ENCODE results near the gene TNFRSF12A. TPM values are rescaled to one million over a fixed set of nuclear protein-coding genes. Genes with fewer than 3 reads are reported as not detected.

Gene TNFRSF12A
- polyA plus RNA-seq, 1 donor = 48.4 TPM

DNA sequence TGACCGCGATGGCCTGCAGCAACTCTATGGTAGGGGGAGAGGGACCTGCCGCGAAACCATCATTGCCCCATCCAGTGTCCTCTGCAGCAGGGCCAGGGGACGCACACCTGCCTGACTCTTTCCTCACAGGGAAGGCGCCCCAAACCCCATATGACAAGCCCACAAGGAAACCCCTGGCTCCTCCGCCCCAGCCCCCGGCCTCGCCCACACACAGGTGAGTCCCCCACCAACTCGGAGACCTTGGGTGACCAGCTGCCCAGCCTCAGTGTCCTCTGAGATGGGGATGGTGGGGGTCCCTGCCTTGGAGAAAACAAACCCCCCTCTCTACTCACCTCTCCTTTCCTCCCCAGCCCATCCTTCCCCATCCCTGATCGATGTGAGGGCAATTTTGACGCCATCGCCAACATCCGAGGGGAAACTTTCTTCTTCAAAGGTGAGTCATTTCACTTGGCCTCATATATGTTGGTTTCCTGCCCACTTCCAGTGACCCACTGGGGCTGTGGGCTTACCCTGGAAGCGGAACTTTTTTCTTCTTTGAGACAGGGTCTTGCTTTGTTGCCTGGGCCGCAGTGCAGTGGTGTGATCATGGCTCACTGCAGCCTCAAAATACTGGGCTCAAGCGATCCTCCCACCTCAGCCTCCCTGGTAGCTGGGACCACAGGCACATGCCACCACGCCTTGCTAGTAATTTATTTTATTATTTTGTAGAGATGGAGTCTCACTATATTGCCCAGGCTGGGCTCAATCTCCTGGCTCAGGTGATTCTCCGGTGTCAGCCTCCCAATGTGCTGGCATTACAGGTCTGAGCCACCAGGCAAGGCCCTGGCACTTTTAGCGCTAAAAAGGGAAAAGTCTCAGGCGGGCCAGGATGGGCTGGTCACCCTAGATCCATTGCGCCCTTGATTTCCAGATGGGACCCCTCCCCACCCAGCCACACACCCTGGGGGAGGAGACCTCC is 37.3 kb downstream of the TNFRSF12A start:
- DNase-seq = no peak
- no peak overlapping the region for H3K27ac ChIP-seq (ENCODE audit: low read length)
- WGBS (ENCODE audit: insufficient coverage, low lambda C conversion rate) = no CpG with 5 or more reads among the region's 22 CpGs
- no peaks in the 10 kb centered on the region for H3K36me3 ChIP-seq (ENCODE audit: control insufficient read depth, insufficient read depth, low read length)
- H3K4me3 ChIP-seq (ENCODE audit: low read length) = peak overlapping the region; percentile 88
- no peaks in the 10 kb centered on the region for H3K27me3 ChIP-seq (ENCODE audit: control insufficient read depth, insufficient read depth, low read length)
- H3K4me1 ChIP-seq (ENCODE audit: control insufficient read depth, insufficient read depth, low read length) = peaks cover 9% of the 10 kb centered on the region
- no peaks in the 10 kb centered on the region for H3K9me3 ChIP-seq (ENCODE audit: control insufficient read depth, low read depth, low read length)

DNA sequence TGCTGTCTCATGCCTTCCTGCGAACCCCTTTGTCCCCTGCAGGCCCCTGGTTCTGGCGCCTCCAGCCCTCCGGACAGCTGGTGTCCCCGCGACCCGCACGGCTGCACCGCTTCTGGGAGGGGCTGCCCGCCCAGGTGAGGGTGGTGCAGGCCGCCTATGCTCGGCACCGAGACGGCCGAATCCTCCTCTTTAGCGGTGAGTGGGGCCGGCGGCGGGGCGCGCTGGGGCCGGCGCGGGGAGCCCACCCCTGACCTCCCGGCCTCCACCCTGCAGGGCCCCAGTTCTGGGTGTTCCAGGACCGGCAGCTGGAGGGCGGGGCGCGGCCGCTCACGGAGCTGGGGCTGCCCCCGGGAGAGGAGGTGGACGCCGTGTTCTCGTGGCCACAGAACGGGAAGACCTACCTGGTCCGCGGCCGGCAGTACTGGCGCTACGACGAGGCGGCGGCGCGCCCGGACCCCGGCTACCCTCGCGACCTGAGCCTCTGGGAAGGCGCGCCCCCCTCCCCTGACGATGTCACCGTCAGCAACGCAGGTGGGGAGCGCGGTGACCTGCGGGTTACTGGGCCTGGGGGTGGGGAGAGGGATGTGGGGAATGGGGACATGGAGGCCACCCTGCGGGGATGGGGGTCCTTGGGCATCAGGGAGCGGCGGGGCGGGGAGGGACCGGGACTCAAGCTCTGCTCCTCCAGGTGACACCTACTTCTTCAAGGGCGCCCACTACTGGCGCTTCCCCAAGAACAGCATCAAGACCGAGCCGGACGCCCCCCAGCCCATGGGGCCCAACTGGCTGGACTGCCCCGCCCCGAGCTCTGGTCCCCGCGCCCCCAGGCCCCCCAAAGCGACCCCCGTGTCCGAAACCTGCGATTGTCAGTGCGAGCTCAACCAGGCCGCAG is 38.2 kb downstream of the TNFRSF12A start:
- no peaks in the 10 kb centered on the region for H3K36me3 ChIP-seq (ENCODE audit: control insufficient read depth, insufficient read depth, low read length)
- H3K4me1 ChIP-seq (ENCODE audit: control insufficient read depth, insufficient read depth, low read length) = peaks cover 14% of the 10 kb centered on the region
- WGBS (ENCODE audit: insufficient coverage, low lambda C conversion rate) = no CpG with 5 or more reads among the region's 77 CpGs
- H3K27ac ChIP-seq (ENCODE audit: low read length) = peak overlapping the region; percentile 38
- no peaks in the 10 kb centered on the region for H3K27me3 ChIP-seq (ENCODE audit: control insufficient read depth, insufficient read depth, low read length)
- H3K9me3 ChIP-seq (ENCODE audit: control insufficient read depth, low read depth, low read length) = no peaks in the 10 kb centered on the region
- peak overlapping the region; percentile 88 for H3K4me3 ChIP-seq (ENCODE audit: low read length)
- DNase-seq = peak; percentile 63 to 70

DNA sequence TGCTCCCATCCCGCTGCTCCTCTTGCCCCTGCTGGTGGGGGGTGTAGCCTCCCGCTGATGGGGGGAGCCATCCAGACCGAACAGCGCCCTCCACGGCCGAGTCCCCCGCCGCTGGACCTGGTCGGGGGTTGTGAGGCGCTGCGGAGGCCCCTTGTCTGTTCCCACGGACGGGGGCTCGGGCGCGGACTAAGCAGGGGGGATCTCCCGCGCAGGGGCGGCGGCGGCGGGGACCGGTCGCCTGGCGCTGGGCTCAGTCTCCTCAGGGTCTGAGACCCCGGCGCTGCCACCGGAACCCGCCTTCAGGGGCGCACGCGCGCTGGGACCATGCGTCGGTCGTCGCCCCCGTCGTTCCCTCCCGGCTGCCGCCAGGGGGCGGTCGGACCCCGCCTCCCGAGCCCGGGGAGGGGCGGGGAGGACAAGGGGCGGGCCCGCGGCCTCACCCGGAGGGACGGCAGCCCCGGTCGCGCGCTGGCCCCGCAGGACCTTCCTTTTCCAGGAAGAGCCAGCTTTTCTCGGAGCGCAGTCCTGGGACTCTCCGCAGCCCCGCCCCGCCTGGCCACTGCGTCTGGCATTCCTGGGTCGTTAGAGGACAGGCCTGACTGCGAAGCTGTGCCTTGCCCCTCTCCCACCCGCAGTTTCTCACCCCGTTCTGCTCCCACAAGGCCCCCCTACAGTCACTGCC is 39.0 kb downstream of the TNFRSF12A start:
- WGBS (ENCODE audit: insufficient coverage, low lambda C conversion rate) = no CpG with 5 or more reads among the region's 67 CpGs
- peak; percentile 92 to 94 for DNase-seq
- H3K9me3 ChIP-seq (ENCODE audit: control insufficient read depth, low read depth, low read length) = no peaks in the 10 kb centered on the region
- H3K4me3 ChIP-seq (ENCODE audit: low read length) = peak overlapping the region; percentile 88
- no peaks in the 10 kb centered on the region for H3K36me3 ChIP-seq (ENCODE audit: control insufficient read depth, insufficient read depth, low read length)
- peaks cover 19% of the 10 kb centered on the region for H3K4me1 ChIP-seq (ENCODE audit: control insufficient read depth, insufficient read depth, low read length)
- no peaks in the 10 kb centered on the region for H3K27me3 ChIP-seq (ENCODE audit: control insufficient read depth, insufficient read depth, low read length)
- peak overlapping the region; percentile 68 for H3K27ac ChIP-seq (ENCODE audit: low read length)

DNA sequence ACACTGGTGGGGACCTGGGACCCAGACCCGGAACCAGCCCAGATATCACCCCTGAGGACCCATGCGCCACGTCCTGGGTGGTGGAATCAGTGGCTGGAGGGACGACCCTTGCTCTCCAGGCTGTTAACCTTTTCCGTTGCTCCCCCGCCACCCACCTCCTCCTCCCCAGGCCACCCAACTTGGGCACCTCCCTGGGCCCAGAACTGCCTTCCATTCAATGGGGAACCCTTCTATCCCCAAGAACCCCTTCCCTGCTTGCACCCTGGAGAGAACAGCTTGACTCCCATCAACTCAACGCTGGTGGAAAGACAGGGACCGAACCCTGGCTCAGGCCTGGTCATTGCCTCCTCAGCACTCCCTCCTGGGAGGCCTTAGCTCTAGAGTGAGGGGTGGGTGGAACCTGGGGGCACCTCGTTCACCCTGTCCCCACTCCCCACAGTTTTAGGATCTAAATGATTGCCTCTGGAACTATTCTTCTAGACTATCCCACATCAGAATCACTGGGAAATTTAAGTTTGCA is 39.6 kb downstream of the TNFRSF12A start:
- H3K4me3 ChIP-seq (ENCODE audit: low read length) = peak overlapping the region; percentile 32
- no peak for DNase-seq
- no peaks in the 10 kb centered on the region for H3K36me3 ChIP-seq (ENCODE audit: control insufficient read depth, insufficient read depth, low read length)
- no CpG with 5 or more reads among the region's 9 CpGs for WGBS (ENCODE audit: insufficient coverage, low lambda C conversion rate)
- H3K4me1 ChIP-seq (ENCODE audit: control insufficient read depth, insufficient read depth, low read length) = peaks cover 24% of the 10 kb centered on the region
- peak overlapping the region; percentile 68 for H3K27ac ChIP-seq (ENCODE audit: low read length)
- H3K9me3 ChIP-seq (ENCODE audit: control insufficient read depth, low read depth, low read length) = peaks cover 3% of the 10 kb centered on the region
- H3K27me3 ChIP-seq (ENCODE audit: control insufficient read depth, insufficient read depth, low read length) = no peaks in the 10 kb centered on the region

DNA sequence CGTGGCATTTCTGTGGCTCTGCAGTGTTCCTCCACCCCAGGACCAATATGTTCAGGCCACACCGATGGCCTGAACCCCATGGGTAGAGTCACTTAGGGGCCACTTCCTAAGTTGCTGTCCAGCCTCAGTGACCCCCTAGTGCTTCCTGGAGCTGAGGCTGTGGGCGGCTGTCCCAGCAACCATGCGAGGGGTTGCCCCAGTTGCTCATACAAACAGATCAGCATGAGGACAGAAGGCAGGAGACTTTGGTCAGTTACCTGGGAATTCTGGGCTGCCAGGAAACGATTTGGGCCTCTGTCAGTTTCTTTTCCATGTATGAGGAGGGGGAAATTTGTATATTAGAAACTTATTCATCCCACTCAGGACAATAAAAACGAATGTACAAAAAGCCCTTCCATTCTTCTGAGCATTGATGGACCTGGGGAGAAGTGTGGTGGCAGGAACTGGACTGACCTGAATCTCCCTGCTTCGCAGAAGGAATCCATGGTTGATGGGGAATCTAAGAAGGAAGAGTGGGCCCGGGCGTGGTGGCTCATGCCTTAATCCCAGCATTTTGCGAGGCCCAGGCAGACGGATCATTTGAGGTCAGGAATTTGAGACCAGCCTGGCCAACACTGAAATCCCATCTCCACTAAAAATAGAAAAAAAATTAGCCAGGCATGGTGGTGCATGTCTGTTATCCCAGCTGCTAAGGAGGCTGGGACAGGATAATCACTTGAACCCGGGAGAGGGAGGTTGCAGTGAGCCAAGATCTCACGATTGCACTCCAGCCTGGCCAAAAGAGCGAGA is 40.4 kb downstream of the TNFRSF12A start:
- Histone ChIP-seq H3K4me3 (ENCODE audit: low read length) (no peak overlapping the region), H3K27ac (ENCODE audit: low read length) (no peak overlapping the region), H3K36me3 (ENCODE audit: control insufficient read depth, insufficient read depth, low read length) (no peaks in the 10 kb centered on the region), H3K27me3 (ENCODE audit: control insufficient read depth, insufficient read depth, low read length) (no peaks in the 10 kb centered on the region), H3K9me3 (ENCODE audit: control insufficient read depth, low read depth, low read length) (peaks cover 4% of the 10 kb centered on the region), H3K4me1 (ENCODE audit: control insufficient read depth, insufficient read depth, low read length) (peaks cover 31% of the 10 kb centered on the region)
- no peak for DNase-seq
- WGBS (ENCODE audit: insufficient coverage, low lambda C conversion rate) = 94% methylated on average over 3 of the region's 14 CpGs

DNA sequence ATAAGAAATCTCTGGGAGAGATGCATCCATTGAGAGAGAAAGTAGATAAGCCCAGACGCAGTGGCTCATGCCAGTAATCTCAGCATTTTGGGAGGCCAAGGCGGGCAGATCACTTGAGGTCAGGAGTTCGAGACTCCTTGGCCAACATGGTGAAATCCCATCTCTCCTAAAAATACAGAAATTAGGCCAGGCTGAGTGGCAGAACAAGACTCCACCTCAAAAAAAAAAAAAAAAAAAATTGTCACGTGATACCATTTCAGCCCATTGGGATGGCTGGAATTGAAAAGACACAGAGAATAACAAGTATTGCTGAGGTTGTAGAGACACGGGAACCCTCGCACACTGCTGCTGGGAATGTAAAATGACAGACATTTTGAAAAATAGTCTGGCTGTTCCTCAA is 42.4 kb downstream of the TNFRSF12A start:
- no CpG with 5 or more reads among the region's 6 CpGs for WGBS (ENCODE audit: insufficient coverage, low lambda C conversion rate)
- peaks cover 40% of the 10 kb centered on the region for H3K4me1 ChIP-seq (ENCODE audit: control insufficient read depth, insufficient read depth, low read length)
- H3K27ac ChIP-seq (ENCODE audit: low read length) = no peak overlapping the region
- no peak overlapping the region for H3K4me3 ChIP-seq (ENCODE audit: low read length)
- no peaks in the 10 kb centered on the region for H3K27me3 ChIP-seq (ENCODE audit: control insufficient read depth, insufficient read depth, low read length)
- H3K36me3 ChIP-seq (ENCODE audit: control insufficient read depth, insufficient read depth, low read length) = no peaks in the 10 kb centered on the region
- peaks cover 4% of the 10 kb centered on the region for H3K9me3 ChIP-seq (ENCODE audit: control insufficient read depth, low read depth, low read length)
- no peak for DNase-seq

DNA sequence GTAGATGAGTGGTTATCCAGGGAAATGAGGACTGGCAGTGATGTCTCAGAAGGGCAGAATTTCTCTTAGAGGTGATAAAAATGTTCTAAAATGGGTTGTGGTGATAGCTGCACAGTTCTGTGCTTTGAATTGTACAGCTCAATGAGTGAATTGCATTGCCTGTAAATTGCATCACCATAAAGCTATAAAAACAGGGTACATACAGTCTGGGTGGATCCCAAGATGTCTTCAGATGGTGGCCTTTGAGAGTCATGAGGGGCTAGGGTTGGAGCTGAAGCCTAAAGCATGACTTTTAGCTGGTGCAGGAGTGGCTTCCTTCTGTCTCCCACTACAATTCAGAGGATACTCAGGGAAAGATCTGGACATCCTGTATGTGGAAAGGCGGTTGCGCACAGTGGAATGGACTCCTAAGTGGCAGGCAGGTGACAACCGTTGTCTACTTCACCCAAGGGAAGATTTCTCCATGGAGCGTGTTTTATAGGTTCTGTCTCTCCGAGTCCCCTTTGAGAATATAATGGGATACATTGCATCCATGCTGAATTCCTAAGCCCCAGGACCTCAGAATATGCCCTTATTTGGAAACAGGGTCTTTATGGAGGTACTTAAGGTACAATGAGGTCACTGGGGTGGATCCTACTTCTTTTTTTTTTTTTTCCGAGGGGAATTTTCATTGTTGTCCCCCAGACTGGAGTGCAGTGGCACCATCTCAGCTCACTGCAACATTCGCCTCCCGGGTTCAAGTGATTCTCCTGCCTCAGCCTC is 43.6 kb downstream of the TNFRSF12A start:
- Histone ChIP-seq H3K4me3 (ENCODE audit: low read length) (no peak overlapping the region), H3K9me3 (ENCODE audit: control insufficient read depth, low read depth, low read length) (peaks cover 4% of the 10 kb centered on the region), H3K36me3 (ENCODE audit: control insufficient read depth, insufficient read depth, low read length) (peaks cover 4% of the 10 kb centered on the region), H3K27me3 (ENCODE audit: control insufficient read depth, insufficient read depth, low read length) (no peaks in the 10 kb centered on the region), H3K4me1 (ENCODE audit: control insufficient read depth, insufficient read depth, low read length) (peaks cover 45% of the 10 kb centered on the region), H3K27ac (ENCODE audit: low read length) (peak overlapping the region; percentile 62)
- WGBS (ENCODE audit: insufficient coverage, low lambda C conversion rate) = no CpG with 5 or more reads among the region's 8 CpGs
- peak; percentile 25 to 73 for DNase-seq

DNA sequence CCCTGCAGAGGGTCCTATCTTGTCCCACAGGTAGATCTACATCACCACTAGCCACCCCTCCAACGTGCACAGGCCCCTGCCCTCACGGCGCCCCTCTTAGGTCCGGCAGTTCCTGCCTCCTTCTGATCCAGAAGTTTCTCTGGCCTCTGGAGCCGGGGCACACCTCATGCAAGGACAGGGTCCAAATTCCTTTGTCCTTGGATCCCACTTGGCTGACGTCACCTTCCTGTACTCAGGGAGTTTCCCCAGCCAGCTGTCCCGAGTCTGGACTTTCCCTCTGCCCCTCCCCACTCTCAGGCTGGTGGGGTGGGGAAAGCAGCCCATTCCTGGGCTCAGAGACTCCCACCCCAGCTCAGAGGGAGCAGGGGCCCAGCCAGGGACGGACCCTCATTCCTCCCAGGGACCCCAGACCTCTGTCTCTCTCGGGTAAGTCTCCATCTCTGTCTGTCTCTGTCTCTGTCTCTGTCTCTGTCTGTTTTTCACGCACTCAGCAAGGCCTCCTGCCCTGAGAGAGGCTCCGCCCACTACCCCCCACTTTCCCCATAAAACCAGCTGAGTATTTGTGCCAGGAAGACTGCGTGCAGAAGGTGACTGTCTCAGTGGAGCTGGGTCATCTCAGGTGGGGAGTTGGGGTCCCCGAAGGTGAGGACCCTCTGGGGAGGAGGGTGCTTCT is 45.0 kb downstream of the TNFRSF12A start, which contains the start of gene IL32:
IL32 (plus strand) TSS at position 572 of the 673 bp plus-strand sequence. CDS start 172 bp downstream, outside the sequence.
- Histone ChIP-seq H3K27me3 (ENCODE audit: control insufficient read depth, insufficient read depth, low read length) (no peaks in the 10 kb centered on the region), H3K36me3 (ENCODE audit: control insufficient read depth, insufficient read depth, low read length) (peaks cover 4% of the 10 kb centered on the region), H3K4me3 (ENCODE audit: low read length) (peak within 1 kb of the TSS; percentile 40), H3K9me3 (ENCODE audit: control insufficient read depth, low read depth, low read length) (peaks cover 4% of the 10 kb centered on the region), H3K27ac (ENCODE audit: low read length) (peak within 1 kb of the TSS; percentile 80), H3K4me1 (ENCODE audit: control insufficient read depth, insufficient read depth, low read length) (peaks cover 37% of the 10 kb centered on the region)
- no CpG with 5 or more reads among the region's 13 CpGs for WGBS (ENCODE audit: insufficient coverage, low lambda C conversion rate)
- peak; percentile 96 to 99 for DNase-seq
